WERI-Rb-1 (cell line): ENCODE measurements around the gene FBLN1.

Experiments
- DNase-seq: peaks from one replicate; pipeline ENCODE4 v3.0.0-alpha.2; 2020
- H3K27ac ChIP-seq: fragments of 250-450 bp; sonication (Bioruptor Pico); 2 replicates; pipeline ENCODE4 v1.5.1; 2020; ENCODE audit warnings: mild to moderate bottlenecking, moderate library complexity
- H3K27me3 ChIP-seq: fragments of 250-450 bp; sonication (Bioruptor Pico); 2 replicates; pipeline ENCODE4 v1.5.1; 2021; ENCODE audit warnings: mild to moderate bottlenecking, low read depth, moderate library complexity; ENCODE audit not compliant: insufficient read depth, severe bottlenecking
- H3K36me3 ChIP-seq: fragments of 250-450 bp; sonication (Bioruptor Pico); 2 replicates; pipeline ENCODE4 v1.5.1; 2020; ENCODE audit warnings: mild to moderate bottlenecking, moderate library complexity
- H3K4me3 ChIP-seq: 2 replicates; pipeline ENCODE4 v1.5.1; 2011; ENCODE audit warnings: low read depth, mild to moderate bottlenecking, control low read depth, low read length
- H3K9me3 ChIP-seq: fragments of 250-450 bp; sonication (Bioruptor Pico); 2 replicates; pipeline ENCODE4 v1.5.1; 2021; ENCODE audit warnings: mild to moderate bottlenecking, moderate library complexity; ENCODE audit not compliant: severe bottlenecking
- CTCF ChIP-seq: IDR thresholded peaks from 2 replicates; pipeline ENCODE4 v1.5.1; 2011; ENCODE audit warnings: low read depth, mild to moderate bottlenecking, control low read depth, inconsistent platforms, low read length

The FBLN1 gene

DNA sequence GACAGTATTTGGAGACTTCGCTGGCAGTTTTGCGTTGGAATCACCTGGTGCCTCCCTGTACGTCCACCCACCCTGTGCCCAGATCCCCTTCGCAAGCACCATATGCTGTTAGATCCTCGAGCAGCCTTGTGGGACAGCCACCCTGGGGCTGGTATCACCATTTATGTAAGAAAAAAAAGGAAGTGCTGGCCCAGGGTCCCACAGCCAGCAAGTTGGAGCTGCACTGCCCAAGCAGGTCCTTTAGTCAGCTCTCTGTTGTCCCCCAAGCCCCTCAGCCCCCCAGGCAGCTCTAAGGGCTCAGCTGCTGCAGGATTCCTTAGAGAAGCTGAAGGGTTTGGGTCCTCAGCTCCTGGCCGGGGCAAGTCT is 80.3 kb downstream of the FBLN1 start:
- no peak for DNase-seq
- no peak overlapping the region for H3K27ac ChIP-seq

DNA sequence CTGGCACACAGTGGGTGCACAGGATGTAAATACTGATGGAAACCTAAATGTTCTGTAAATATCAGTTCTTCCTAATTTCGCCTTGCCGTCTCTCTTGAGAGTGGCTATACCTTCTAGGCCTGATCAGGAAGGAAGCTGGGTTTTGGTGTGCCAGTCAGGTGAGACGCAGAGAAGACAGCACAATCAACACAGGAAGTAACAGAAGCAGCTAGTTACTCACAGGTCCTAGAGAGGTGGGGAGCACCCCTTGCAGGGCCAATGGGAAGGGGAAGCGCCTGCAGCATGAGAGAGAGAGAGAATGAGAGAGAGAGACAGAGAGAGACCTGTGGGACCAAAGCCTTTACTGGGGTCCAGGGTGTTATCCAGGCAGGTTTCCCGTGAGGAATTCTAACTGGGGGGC is 80.8 kb downstream of the FBLN1 start:
- TF ChIP-seq CTCF, result no peak
- DNase-seq, result no peak
- Histone ChIP-seq H3K9me3 (no peaks in the 10 kb centered on the region), H3K36me3 (no peaks in the 10 kb centered on the region), H3K27me3 (no peaks in the 10 kb centered on the region), H3K4me3 (no peak overlapping the region), H3K27ac (no peak overlapping the region)

More for the DNA sequence above, 80.3 kb downstream of the FBLN1 start:
- TF ChIP-seq CTCF, result no peak
- no peaks in the 10 kb centered on the region for H3K36me3 ChIP-seq
- no peaks in the 10 kb centered on the region for H3K9me3 ChIP-seq
- H3K4me3 ChIP-seq, result no peak overlapping the region
- H3K27me3 ChIP-seq, result no peaks in the 10 kb centered on the region

GRCh38 chr22:45584121-45584570 is 81.5 kb downstream of the FBLN1 start:
- no peak overlapping the region for H3K4me3 ChIP-seq
- no peaks in the 10 kb centered on the region for H3K27me3 ChIP-seq
- no peaks in the 10 kb centered on the region for H3K36me3 ChIP-seq
- H3K9me3 ChIP-seq, result no peaks in the 10 kb centered on the region
- no peak for DNase-seq
- no peak overlapping the region for H3K27ac ChIP-seq
- TF ChIP-seq CTCF, result no peak

- Histone ChIP-seq H3K36me3 (no peaks in the 10 kb centered on the region), H3K27ac (no peak overlapping the region), H3K27me3 (no peaks in the 10 kb centered on the region), H3K4me3 (no peak overlapping the region), H3K9me3 (no peaks in the 10 kb centered on the region)
- DNase-seq, result no peak
- TF ChIP-seq CTCF, result no peak
Observed at GRCh38 chr22:45584621-45585436, 82.1 kb downstream of the FBLN1 start.

- no peak overlapping the region for H3K27ac ChIP-seq
- H3K4me3 ChIP-seq, result no peak overlapping the region
- H3K27me3 ChIP-seq, result no peaks in the 10 kb centered on the region
- no peaks in the 10 kb centered on the region for H3K9me3 ChIP-seq
- DNase-seq, result no peak
- TF ChIP-seq CTCF, result no peak
- H3K36me3 ChIP-seq, result no peaks in the 10 kb centered on the region
Observed at GRCh38 chr22:45585437-45585755, 82.7 kb downstream of the FBLN1 start.
